Stomach (tissue), 4 donors: ENCODE results near the gene KANK3.

ENCODE experiments used
- CTCF ChIP-seq, 7 experiments: fragments of 450-650 bp in 4 of 7; fragments of 200-600 bp in 3 of 7; sonication (generic) in 3 of 7; IDR thresholded peaks; one replicate each; pipeline ENCODE4 v1.5.1; 2016 to 2019; ENCODE audit warnings: antibody characterized with exemption in 7 of 7, control low read depth in 2 of 7, mild to moderate bottlenecking in 1 of 7
- POLR2A ChIP-seq, 4 donors: fragments of 450-650 bp; IDR thresholded peaks; one replicate each; pipeline ENCODE4 v1.6.1; 2016; ENCODE audit warnings: antibody characterized with exemption in 4 of 4, control low read depth in 2 of 4, mild to moderate bottlenecking in 1 of 4, moderate library complexity in 1 of 4
- POLR2AphosphoS5 ChIP-seq, 3 donors: sonication (generic); formaldehyde crosslinking; IDR thresholded peaks; one replicate each; pipeline ENCODE4 v1.6.1; 2016; ENCODE audit warnings: antibody characterized with exemption in 3 of 3

DNA sequence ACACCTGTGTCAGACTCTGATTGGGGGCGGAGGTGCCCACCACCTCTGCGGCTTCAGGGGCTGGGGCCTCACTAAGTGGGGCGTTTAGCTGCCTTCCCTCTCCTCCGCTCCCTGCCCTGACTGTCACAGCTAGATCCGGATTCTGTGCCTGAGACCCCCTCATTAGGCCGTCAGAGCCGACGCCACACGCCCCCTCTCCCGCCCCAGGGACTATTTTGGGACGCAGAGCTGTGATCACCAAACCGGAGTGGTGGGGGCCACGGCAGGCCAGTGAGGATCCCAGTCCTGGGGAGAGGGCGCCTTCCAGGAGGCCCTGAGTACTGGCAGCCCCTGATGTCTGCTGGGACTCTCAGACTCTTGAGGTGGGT, 762 bp downstream of the KANK3 start:
- TF ChIP-seq CTCF (IDR thresholded peaks at IDR 0.05) = no peak
- no peak for TF ChIP-seq POLR2A (IDR thresholded peaks at IDR 0.05)
- no peak for TF ChIP-seq POLR2AphosphoS5 (IDR thresholded peaks at IDR 0.05)
